Medulla oblongata (tissue), 1 donor: ENCODE measurements around the gene RALGDS.
A peak's percentile ranks its signal among the peaks of the same experiment; 100 is the strongest.

ENCODE experiments used
- DNase-seq: peaks from one replicate; pipeline ENCODE4 v3.0.0-alpha.2; 2015; ENCODE audit errors: extremely low spot score

Gene RALGDS

DNA sequence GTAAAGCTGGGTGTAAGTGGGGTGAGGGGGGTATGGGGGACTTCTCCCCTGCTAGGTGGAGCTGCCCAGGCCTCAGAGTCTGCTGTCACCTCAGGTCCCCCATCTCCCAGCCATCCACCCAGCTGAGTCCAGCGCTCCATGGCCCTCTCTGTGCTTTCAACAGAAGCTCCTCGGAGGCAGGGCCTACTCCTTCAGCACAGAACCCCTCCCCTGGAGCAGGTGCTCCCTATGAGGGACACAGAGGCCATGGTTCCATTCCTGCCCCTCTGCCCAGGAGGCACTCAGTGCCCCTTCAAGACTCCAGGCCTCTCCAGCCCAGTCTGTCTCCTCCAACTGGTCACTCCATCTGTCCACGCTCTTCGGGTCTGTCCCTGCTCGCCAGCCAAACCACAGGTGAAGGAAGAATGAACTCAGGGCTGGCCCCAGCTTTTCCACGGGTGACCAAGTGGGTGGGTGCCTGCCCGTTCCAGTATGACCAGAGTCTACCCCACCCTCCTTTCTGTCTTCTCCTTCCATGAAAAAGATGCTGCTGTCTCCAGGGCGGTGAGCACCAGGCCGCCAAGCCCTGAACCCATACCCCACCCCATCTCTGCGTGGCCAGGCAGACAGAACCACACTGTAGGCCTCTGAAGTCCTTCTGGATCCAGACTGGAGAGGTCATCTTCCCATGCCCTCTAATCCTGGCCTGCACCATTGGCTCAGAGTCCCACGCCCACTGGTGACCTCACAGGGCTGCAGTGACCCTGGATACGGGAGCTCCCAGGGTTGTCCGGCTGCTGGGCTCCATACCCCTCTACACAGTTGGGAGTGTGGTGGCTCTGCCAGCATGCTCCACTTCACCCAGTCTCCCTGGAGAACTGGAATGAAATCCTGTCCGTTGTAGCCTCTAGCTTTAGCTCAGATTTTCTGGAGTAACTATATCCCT lies 30.8 kb upstream of the RALGDS start:
- no peak for DNase-seq

DNA sequence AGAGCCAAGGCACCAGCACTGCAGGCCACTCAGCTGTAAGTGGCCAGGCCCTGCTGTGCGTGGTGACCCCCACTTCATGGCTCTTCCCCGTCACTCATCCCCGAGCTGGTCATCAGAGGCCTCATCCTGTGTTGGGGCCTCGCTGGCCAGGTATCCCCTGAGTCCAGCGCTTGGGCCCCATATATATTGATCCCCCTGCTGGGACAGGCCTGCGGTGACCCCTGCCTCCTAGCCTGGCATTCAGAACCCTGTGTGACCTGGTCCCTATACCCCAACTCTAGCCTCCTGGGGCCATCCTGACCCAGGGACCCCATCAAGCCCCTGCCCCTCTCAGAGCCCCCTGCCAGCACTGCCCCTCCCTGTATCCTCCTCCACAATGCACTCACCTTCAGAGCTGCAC lies 30.0 kb upstream of the RALGDS start:
- DNase-seq, result no peak

DNA sequence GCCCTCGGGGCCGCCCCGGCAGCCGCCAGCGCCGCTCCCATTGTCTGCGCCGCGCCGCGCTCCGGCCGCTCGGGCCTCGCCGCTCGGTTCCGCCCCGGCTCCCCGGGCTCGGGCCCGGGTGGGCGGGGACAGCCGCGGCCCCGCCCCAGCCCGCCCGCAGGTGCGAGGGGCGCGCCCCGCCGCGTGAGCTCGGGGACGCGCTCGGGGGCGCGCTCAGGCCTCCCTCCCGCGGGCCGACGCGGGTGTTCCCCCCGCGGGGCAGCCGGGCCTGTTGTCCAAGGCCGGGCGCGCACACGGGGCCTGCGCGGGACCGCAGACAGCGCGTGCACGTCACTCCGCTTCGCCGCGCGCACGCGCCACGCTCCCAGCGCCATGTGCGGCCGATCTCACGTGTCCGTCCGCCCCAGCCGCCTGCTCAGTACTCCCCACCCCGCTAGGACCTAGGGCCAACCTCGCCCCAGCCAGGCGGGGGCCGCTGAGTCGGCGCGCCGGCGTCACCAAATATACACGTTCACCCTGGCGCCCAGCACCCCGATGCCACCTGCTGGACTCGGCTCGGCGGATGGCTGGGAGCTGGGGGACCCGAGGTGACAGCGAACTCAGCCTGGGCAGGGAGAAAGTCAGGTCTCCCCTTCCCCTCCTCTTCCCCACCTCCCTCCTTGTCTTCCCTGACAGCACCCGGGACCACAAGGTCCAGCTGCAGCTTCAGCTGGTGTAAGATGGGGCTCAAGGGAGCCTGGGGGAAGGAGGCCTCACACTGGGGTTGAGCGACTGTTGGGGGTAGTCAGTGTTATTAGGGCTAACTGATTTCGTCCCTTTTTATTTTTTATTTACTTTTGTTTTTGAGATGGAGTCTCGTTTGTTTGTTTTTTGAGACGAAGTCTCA lies 28.3 kb upstream of the RALGDS start:
- peak; percentile 90 for DNase-seq

DNA sequence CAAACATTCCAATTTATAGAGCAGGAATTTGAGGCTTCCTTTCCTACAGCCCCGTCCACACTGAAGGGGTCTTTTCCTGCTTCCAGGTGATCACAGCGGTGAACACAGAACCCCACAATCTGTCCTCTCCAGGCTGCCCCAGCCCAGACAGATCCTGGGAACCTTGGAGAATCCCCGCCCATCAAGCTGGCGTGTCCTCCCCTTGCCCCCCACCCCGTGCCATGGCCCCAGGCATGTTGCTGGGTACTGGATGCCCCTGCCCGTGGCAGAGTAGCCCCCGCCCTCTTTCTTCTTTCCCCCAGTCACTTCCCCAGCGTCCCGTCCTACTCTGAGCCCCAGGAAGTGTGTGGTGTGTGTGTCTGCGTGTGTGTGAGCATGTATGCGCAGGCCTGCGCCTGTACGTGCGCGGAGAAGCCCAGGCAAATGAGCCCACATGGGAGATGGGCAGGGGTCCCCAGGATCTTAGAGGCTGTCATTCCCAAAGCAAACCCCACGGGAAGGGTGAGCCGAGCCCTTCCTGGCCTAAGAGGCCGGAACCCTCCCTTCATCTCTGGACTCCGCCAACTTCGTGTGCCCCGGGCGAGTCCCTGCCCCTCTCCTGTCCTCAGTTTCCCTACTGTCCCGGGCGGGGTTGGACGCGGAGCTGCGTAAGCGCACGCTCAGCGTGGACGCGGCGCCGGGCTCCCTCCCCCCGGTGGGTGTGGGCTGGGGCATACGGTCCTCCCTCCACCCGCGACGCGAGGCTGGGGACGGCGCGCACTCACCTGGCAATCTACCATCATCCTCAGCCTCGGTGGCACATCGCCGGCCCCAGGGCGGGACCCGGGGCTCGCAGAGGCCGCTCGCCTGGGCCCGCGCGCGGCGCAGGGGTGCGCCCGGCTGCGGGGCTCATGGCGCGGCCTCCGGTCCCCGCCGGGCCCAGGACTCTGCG lies 27.4 kb upstream of the RALGDS start:
- no peak for DNase-seq

DNA sequence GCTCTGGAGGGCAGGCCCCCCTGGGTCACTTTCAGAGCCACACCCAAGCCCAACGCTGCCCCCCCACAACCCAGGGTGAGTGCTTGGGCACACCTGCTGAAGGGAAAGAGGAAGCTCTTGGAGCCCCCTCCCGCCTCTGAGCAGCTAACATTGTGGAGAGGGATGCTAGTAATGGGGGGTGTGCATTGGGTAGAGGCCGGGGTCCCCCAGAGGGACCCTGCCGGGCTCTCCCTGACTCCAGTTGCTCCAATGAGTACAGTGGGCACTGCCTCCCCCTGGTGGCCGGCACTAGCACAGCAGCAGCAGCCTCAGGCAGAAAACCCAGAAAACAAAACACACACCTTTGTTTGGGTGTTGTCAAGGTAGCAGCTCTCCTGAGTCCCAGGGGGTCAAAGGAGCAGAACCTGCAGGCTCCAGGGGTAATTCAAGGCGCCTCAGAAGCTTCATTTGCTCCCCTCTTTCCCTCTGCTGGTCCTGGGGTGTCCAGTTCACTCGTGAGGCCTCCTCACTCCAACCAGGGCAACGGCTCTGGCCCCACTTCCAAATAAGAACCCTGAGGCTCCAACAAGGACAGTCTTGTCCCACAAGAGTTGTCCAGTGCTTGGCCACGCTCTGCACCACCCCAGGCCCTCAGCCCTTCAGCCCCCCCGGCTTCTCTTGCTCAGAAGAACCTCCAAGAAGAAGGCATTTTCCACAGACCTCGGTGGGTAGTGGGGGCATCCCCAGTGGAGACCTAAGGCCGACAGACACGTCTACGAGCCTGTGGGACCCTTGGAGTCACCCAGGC lies 26.6 kb upstream of the RALGDS start:
- peak; percentile 78 for DNase-seq

DNA sequence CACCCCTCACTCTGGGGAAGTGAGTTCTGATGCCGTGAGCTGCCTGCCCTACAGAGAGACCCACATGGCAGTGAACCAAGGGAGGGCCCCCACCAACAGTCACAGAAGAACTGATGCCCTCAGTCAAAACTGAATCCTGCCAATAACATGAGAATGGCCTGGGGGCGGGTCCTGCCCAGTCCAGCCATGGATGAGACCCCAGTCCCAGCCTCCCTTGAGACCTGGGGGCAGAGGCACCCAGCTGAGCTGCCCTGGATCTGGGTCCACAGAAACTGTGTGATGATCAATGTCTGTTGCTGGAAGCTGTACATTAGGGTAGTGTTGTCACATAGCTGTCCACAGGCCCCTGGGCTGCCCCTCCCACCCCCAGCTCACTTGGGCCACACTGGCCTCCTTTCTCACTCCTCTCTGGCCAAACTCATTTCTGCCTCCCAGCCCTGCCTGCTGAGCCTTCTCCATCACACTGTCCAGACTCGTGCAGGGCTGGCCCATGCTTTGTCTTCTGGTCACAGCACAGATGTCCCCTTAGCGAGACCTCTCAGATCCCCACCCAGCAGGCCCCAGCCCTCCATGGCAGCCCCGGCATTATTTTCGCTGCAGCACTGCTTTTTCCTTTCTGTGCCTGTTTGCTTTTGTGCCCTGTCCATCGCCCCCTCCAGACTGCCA lies 25.8 kb upstream of the RALGDS start:
- DNase-seq, result no peak

DNA sequence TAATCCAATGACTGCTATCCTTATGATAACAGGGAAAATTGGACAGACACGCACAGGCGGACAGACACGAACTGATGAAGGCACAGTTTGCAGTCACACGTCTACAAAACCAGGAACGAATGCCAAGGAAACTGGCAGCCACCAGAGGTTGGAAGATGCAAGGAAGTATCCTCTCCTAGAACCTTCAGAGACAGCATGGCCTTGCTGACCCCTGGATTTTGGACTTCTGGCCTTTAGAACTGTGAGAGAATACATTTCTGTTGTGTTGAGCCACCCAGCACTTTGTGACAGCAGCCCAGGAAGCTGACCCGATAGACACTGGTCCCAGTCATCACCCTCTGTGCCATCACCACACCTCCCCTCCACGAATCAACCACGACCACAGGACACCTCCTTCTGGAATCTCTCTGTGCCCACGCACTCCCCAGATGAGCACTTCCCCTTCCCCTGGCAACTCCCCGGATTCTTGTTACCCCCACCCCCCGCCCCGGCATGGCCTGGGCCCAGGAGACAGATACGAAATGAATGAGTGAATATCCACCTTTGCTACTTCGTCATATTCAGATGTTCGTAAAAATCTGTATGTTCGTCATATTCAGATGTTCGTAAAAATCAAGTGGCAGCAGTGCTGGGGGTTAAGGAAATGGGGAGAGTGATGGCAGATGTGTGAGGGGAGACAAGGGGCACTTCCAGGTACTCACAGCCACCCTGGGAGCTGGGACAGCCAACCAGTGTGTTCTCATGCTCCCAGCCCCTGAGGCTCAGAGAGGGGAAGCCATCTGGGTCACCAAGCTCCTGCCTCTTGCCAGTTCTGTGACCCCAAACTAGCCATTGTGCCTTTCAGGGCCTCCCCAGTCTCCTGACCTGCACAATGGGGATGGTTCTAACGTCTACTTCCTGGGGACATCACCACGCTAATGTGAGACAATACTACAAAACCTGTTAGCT lies 24.1 kb upstream of the RALGDS start:
- DNase-seq, result no peak

DNA sequence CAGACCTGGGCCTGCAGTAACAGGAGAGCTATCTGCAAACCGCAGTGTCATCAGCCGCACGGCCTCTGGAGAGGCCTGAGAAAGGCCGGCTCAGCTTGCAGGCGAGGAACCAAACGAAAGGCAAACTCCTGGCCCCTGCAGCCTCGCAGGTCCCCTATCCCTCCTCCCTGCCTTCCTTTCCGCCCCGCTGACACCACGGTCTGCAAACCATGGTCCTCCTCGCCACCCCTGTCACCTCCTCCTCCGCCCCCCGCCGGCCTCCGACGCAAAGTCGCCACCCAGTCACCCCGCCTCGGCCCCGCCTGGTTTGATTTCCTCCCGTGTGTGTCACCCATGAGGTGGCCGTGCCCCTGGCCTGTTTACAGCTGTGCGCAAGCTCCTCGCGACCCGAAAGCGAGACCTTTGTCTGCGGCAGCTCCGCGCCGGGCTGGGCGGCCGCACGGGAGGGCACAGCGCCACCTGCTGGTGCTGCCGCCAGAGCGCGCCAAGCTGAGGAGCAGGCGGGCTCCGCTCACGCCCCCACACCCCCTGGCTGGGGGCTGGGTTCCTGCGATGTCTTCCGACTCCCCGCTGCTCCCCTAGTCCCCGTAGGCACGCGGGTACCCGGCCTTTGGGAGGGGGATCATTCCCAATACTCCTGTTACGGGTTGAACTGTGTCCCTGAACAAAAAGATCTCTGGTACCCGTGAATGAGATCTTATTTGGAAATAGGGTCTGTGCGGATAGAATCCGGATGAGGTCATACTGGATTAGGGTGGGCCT lies 23.3 kb upstream of the RALGDS start:
- peak; percentile 71 for DNase-seq

DNA sequence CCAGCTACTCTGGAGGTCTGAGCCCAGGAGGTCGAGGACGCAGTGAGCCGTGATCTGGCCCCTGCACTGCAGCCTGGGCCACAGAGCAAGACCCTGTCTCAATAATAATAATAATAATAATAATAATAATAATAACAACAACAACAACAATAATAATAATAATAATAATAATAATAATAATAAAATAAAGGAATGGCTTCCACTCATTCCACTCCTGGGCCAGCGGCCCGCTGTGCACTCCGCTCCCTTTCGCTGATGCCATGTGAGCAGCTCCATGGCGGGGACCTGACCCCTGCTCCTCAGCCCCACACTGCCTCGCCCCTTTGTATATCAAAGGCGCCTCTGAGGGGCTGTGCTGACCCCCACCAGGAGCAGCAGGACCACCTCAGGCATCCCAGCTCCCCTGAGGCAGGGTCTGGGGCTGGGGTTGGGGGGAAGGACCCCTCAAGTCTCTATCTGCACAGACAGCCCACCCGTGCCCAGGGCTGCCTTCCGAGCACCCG lies 22.6 kb upstream of the RALGDS start:
- no peak for DNase-seq

DNA sequence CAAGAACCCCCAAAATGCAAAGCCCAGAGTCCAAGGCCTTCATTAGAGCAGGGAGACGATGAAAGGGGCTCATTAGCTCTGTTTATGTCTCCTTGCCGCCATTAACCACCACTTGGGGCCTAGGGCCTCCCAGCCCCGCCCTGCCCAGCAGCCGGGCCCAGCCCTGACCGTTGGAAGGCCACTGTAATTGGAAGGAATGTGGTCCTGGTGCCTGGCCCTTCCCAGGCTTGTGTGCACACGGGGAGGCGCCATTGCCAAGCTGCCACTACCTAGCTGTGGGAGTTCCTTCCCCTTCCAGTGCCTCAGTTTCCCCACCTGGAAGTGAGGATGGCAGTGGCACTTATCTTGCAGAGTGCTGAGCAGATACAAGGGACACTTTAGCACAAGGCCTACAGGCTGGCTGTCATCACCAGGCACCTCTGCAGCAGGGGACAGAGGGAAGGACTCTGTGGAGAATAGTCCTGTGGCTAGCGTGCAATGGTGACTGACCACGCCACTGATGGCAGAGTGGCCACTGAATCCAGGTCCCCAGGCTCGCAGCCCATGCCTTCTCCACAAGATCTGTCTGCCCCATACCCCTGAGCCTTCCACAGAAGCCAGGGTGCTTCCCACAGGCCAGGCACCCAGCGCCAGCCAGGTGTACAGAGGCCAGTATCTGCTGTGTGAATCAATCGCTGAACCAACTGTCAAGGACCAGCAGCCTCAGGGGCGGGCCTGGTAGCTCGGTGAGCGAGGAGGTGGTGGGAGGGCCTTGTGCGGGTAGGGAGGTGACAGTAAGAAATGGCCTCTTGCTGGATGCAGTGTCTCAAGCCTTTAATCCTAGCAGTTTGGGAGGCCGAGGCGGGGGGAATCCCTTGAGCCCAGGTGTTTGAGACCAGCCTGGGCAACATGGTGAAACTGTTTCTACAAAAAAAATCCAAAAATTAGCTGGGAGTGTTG lies 21.9 kb upstream of the RALGDS start:
- no peak for DNase-seq

DNA sequence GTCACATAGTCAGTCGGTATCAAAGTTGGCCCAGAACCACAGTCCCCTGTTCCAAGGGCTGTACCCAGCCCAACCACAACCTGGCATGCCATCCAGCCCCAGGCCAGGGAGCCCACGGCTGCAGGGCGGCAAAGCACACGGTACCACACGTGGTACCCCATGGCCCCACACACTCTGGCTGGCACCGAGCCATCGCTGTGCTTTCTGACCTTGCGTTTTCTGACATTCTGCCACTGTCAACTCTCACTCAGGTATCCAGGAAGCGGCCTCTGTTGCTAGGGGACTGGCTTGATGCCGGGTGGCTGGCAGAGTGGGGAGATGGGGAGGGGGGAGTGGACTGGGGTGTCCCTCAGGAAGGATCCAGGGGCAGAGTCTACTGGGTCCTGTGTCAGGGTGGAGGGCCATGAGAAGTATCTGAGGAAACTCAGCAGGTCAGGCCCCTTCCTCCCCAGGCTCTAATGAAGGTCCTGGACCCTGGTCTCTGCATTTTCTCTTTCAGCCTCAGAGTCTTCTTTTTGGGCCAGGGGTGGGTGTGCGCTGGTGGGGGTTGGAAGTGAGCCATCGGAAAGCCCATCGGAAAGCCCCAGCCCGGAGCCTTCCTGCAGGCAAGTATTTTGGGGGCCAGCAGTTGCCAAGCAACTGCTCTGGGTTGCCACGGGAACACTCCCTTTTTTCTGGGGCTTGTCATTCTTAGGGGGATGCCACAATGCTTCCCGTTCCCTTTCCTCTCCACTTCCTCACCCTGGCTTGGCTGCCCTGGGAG lies 21.0 kb upstream of the RALGDS start:
- peak; percentile 57 for DNase-seq

DNA sequence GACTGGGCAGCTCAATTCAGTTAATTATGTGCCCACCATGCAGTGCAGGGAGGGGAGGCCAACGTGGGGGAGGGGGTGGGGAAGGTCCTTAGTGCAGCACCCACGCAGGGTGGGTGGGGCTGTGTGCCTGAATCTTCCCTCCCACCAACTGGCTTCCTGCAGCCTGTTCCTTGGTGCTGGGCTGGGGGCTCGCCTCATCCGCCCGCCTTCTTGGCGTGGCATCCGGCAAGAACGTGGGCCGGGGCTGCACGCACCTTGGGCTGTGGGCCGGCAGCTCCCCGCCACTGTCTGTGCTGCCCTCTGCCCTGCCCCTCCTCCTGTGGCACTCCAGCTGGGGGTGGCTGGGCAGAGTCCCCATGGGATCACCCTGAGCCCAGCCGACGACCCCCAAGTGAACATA lies 19.6 kb upstream of the RALGDS start:
- no peak for DNase-seq

DNA sequence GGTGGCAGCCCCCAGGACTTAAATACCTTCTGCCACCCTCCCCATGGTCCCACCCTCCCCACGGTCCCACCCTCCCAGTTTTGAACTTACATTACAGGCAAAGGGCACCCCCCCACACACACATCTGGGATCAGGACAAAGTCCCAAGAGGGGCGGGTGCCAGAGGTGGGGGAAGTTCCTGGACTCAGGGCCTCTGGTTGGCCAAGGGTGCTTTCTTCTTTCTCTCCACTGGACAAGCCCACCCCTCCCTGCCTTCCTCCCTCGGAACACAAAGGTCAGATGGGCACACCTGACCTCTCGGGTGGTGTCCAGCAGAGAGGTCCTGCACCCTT lies 19.1 kb upstream of the RALGDS start:
- DNase-seq, result no peak

DNA sequence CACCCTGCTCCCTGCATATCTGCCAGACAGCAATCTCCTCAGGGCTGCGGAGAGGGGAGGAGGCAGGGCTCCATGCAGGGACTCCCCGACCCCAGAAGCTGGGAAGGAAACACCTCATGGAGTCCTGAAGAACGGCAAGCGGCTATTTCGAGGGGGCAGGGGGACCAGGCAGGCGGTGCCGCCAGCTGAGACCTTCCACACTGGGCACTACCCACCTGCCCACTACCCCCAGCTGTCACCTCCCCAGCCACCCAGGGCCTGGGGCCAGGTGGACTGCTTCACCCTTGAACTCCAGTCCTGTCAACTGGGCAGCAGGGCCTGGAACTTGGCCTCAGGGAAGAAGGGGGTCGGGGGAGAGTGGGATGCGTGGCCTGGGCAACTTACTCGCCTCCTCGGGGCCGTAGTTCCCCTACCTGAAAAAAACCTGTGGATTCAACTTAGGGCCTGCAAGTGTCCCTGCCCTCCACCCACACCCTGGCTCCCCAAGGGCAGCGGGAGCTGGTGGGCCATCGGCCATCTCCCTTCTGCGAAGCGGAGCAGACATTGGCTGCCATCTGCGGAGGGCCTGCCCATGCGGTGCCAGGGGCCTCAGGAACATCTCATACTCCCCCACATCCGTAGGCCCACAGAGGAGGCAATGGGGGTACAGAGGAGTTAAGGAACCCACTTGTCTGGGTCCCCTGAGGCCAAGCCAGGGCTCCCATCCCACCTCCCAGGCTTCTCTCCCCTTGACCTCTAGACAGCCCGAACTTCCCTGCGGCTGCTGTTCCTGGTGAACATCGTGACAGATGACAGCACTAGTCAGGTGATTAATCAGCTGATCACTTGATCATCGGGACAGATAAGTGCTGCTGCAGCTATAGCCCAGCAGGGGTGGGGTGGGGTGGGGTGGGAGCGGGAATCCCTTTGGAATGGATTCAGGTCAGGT lies 18.5 kb upstream of the RALGDS start:
- no peak for DNase-seq
